ENCODE data around the gene SERPINA4. TPM values are rescaled to one million over a fixed set of nuclear protein-coding genes. Genes with fewer than 3 reads are reported as not detected.
A peak's percentile ranks its signal among the peaks of the same experiment; 100 is the strongest.

SERPINA4 gene
- total and polyA plus RNA-seq, 4 donors: not detected

- intact Hi-C loops (cut with DNase I): no loop called here
- DNase-seq (no peak), ATAC-seq (ENCODE audit: low FRiP score) (no peak)
- H3K9me3 ChIP-seq (ENCODE audit: control insufficient read depth, low read length): no peaks in the 10 kb centered on the region
- H3K36me3 ChIP-seq (ENCODE audit: control insufficient read depth in 1 of 2, insufficient read depth in 2 of 2, low read length in 1 of 2): no peaks in the 10 kb centered on the region
- H3K27me3 ChIP-seq (ENCODE audit: control insufficient read depth in 1 of 2, insufficient read depth in 2 of 2, low read length in 1 of 2): no peaks in the 10 kb centered on the region
- H3K27ac ChIP-seq (ENCODE audit: low read depth in 1 of 2, low read length in 2 of 2): no peak overlapping the region
- 85 to 89% methylated on average over 7 of the region's 7 CpGs for WGBS, 2 donors
- no peaks in the 10 kb centered on the region for H3K4me1 ChIP-seq (ENCODE audit: control insufficient read depth in 1 of 2, insufficient read depth in 2 of 2, low read length in 2 of 2)
- H3K4me3 ChIP-seq (ENCODE audit: low read length in 2 of 2): no peak overlapping the region
Measured at GRCh38 chr14:94582199-94582750, 21.0 kb downstream of the SERPINA4 start.

DNA sequence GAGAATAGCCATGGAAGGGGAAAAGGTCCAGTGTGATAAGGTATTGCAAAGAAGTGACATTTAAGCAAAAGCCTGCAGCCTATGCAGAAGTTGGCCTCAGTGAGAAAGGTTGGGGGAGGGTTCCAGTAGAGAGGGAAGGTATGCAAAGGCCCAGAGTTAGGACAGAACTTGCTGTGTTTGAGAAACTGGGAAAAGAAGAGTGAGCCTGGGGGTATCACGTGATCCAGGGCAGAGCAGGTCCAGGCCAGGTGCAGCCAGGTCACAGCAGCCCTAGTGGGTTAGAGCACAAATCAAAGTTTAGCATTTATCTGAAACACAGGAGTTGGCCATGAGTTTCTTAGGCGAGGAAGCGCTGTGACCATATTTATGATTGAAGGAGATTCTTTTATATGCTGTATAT is 21.6 kb downstream of the SERPINA4 start:
- 93% methylated on average over 3 of the region's 3 CpGs for WGBS, 2 donors

DNA sequence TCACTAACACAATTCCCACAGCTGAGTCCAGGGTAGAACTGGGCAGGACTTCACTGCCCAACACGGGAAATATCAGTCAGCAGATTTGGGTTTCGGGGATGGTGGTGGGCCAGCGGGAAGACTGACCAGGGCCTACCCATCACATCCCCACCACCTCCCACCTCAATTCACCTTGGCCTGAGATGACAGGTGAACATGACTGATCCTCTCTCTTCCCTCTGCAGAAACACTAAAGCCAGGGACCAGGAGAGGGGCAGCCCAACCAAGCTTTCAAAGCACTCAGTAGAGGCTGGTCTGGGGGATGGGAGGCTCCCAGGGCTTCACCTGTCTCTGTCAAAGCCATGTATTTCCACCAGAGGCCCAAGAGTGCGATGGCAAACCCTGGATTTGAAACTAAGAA is 22.3 kb downstream of the SERPINA4 start:
- H3K9me3 ChIP-seq (ENCODE audit: control insufficient read depth, low read length): no peaks in the 10 kb centered on the region
- H3K27me3 ChIP-seq (ENCODE audit: control insufficient read depth in 1 of 2, insufficient read depth in 2 of 2, low read length in 1 of 2): no peaks in the 10 kb centered on the region
- intact Hi-C loops (cut with DNase I): no loop called here
- DNase-seq (no peak), ATAC-seq (ENCODE audit: low FRiP score) (no peak)
- 94 to 98% methylated on average over 4 of the region's 4 CpGs for WGBS, 2 donors
- no peaks in the 10 kb centered on the region for H3K36me3 ChIP-seq (ENCODE audit: control insufficient read depth in 1 of 2, insufficient read depth in 2 of 2, low read length in 1 of 2)
- H3K4me1 ChIP-seq (ENCODE audit: control insufficient read depth in 1 of 2, insufficient read depth in 2 of 2, low read length in 2 of 2): no peaks in the 10 kb centered on the region
- H3K4me3 ChIP-seq (ENCODE audit: low read length in 2 of 2): no peak overlapping the region
- H3K27ac ChIP-seq (ENCODE audit: low read depth in 1 of 2, low read length in 2 of 2): no peak overlapping the region

More for the DNA sequence above, 21.6 kb downstream of the SERPINA4 start:
- no peaks in the 10 kb centered on the region for H3K36me3 ChIP-seq (ENCODE audit: control insufficient read depth in 1 of 2, insufficient read depth in 2 of 2, low read length in 1 of 2)
- no peak overlapping the region for H3K4me3 ChIP-seq (ENCODE audit: low read length in 2 of 2)
- intact Hi-C loops (cut with DNase I): no loop called here
- H3K4me1 ChIP-seq (ENCODE audit: control insufficient read depth in 1 of 2, insufficient read depth in 2 of 2, low read length in 2 of 2): no peaks in the 10 kb centered on the region
- ATAC-seq (ENCODE audit: low FRiP score) (no peak), DNase-seq (no peak)
- no peaks in the 10 kb centered on the region for H3K9me3 ChIP-seq (ENCODE audit: control insufficient read depth, low read length)
- H3K27me3 ChIP-seq (ENCODE audit: control insufficient read depth in 1 of 2, insufficient read depth in 2 of 2, low read length in 1 of 2): no peaks in the 10 kb centered on the region
- no peak overlapping the region for H3K27ac ChIP-seq (ENCODE audit: low read depth in 1 of 2, low read length in 2 of 2)

GRCh38 chr14:94584591-94585280 is 23.5 kb downstream of the SERPINA4 start:
- Histone ChIP-seq H3K36me3 (ENCODE audit: control insufficient read depth in 1 of 2, insufficient read depth in 2 of 2, low read length in 1 of 2) (no peaks in the 10 kb centered on the region), H3K4me1 (ENCODE audit: control insufficient read depth in 1 of 2, insufficient read depth in 2 of 2, low read length in 2 of 2) (no peaks in the 10 kb centered on the region), H3K9me3 (ENCODE audit: control insufficient read depth, low read length) (no peaks in the 10 kb centered on the region), H3K27me3 (ENCODE audit: control insufficient read depth in 1 of 2, insufficient read depth in 2 of 2, low read length in 1 of 2) (no peaks in the 10 kb centered on the region), H3K4me3 (ENCODE audit: low read length in 2 of 2) (no peak overlapping the region), H3K27ac (ENCODE audit: low read depth in 1 of 2, low read length in 2 of 2) (no peak overlapping the region)
- 77 to 83% methylated on average over 5 of the region's 5 CpGs for WGBS, 2 donors
- no peak for ATAC-seq (ENCODE audit: low FRiP score)
- intact Hi-C loops (cut with DNase I): no loop called here
- peak in 1 of 2 donors; percentile 35 for DNase-seq

GRCh38 chr14:94586635-94587034 is 25.4 kb downstream of the SERPINA4 start:
- Histone ChIP-seq H3K27ac (ENCODE audit: low read depth in 1 of 2, low read length in 2 of 2) (no peak overlapping the region), H3K27me3 (ENCODE audit: control insufficient read depth in 1 of 2, insufficient read depth in 2 of 2, low read length in 1 of 2) (no peaks in the 10 kb centered on the region), H3K4me1 (ENCODE audit: control insufficient read depth in 1 of 2, insufficient read depth in 2 of 2, low read length in 2 of 2) (no peaks in the 10 kb centered on the region), H3K4me3 (ENCODE audit: low read length in 2 of 2) (no peak overlapping the region), H3K9me3 (ENCODE audit: control insufficient read depth, low read length) (no peaks in the 10 kb centered on the region), H3K36me3 (ENCODE audit: control insufficient read depth in 1 of 2, insufficient read depth in 2 of 2, low read length in 1 of 2) (no peaks in the 10 kb centered on the region)
- 83 to 85% methylated on average over 4 of the region's 4 CpGs for WGBS, 2 donors
- intact Hi-C loops (cut with DNase I): no loop called here
- ATAC-seq (ENCODE audit: low FRiP score): no peak
- peak in 1 of 2 donors; percentile 61 for DNase-seq

- WGBS, 2 donors: 78 to 83% methylated on average over 4 of the region's 4 CpGs
- ATAC-seq (ENCODE audit: low FRiP score): no peak
- no peaks in the 10 kb centered on the region for H3K27me3 ChIP-seq (ENCODE audit: control insufficient read depth in 1 of 2, insufficient read depth in 2 of 2, low read length in 1 of 2)
Measured at GRCh38 chr14:94588311-94588710, 27.1 kb downstream of the SERPINA4 start.

DNA sequence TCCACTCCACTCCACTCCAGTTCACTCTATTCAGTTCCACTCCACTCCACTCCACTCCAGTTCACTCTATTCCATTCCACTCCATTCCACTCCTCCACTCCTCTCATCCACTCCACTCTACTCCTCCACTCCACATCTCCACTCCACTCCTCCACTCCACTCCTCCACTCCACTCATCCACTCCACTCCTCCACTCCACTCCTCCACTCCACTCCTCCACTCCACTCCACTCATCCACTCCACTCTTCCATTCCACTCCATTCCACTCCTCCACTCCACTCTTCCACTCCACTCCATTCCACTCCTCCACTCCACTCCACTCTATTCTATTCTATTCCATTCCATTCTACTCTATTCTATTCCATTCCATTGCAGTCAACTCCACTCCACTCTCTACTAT is 29.8 kb downstream of the SERPINA4 start:
- intact Hi-C loops (cut with DNase I): no loop called here
- H3K27me3 ChIP-seq (ENCODE audit: control insufficient read depth in 1 of 2, insufficient read depth in 2 of 2, low read length in 1 of 2): no peaks in the 10 kb centered on the region
- no peak for ATAC-seq (ENCODE audit: low FRiP score)
- no peak overlapping the region for H3K4me3 ChIP-seq (ENCODE audit: low read length in 2 of 2)
- no peaks in the 10 kb centered on the region for H3K4me1 ChIP-seq (ENCODE audit: control insufficient read depth in 1 of 2, insufficient read depth in 2 of 2, low read length in 2 of 2)
- no peak overlapping the region for H3K27ac ChIP-seq (ENCODE audit: low read depth in 1 of 2, low read length in 2 of 2)
- no peaks in the 10 kb centered on the region for H3K9me3 ChIP-seq (ENCODE audit: control insufficient read depth, low read length)
- DNase-seq: peak in 1 of 2 donors; percentile 1
- H3K36me3 ChIP-seq (ENCODE audit: control insufficient read depth in 1 of 2, insufficient read depth in 2 of 2, low read length in 1 of 2): no peaks in the 10 kb centered on the region

More at GRCh38 chr14:94588311-94588710, 27.1 kb downstream of the SERPINA4 start:
- Histone ChIP-seq H3K9me3 (ENCODE audit: control insufficient read depth, low read length) (no peaks in the 10 kb centered on the region), H3K36me3 (ENCODE audit: control insufficient read depth in 1 of 2, insufficient read depth in 2 of 2, low read length in 1 of 2) (no peaks in the 10 kb centered on the region), H3K27ac (ENCODE audit: low read depth in 1 of 2, low read length in 2 of 2) (no peak overlapping the region), H3K4me3 (ENCODE audit: low read length in 2 of 2) (no peak overlapping the region), H3K4me1 (ENCODE audit: control insufficient read depth in 1 of 2, insufficient read depth in 2 of 2, low read length in 2 of 2) (no peaks in the 10 kb centered on the region)
- intact Hi-C loops (cut with DNase I): no loop called here
- DNase-seq: no peak

DNA sequence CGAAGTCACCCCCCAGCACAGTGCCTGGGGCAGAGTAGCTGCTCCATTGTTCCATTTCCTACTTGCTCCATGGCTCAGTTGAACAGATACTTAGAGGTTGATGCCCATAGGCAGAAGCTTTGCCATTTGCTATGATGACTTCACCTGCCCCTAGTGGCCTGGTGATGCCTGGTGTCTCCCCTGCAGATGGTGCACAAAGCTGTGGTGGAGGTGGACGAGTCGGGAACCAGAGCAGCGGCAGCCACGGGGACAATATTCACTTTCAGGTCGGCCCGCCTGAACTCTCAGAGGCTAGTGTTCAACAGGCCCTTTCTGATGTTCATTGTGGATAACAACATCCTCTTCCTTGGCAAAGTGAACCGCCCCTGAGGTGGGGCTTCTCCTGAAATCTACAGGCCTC is 30.6 kb downstream of the SERPINA4 start:
- WGBS, 2 donors: 90 to 96% methylated on average over 8 of the region's 8 CpGs
- H3K9me3 ChIP-seq (ENCODE audit: control insufficient read depth, low read length): no peaks in the 10 kb centered on the region
- ATAC-seq (ENCODE audit: low FRiP score): no peak
- intact Hi-C loops (cut with DNase I): no loop called here
- DNase-seq: peak in 1 of 2 donors; percentile 50
- no peak overlapping the region for H3K4me3 ChIP-seq (ENCODE audit: low read length in 2 of 2)
- H3K27me3 ChIP-seq (ENCODE audit: control insufficient read depth in 1 of 2, insufficient read depth in 2 of 2, low read length in 1 of 2): no peaks in the 10 kb centered on the region
- no peaks in the 10 kb centered on the region for H3K4me1 ChIP-seq (ENCODE audit: control insufficient read depth in 1 of 2, insufficient read depth in 2 of 2, low read length in 2 of 2)
- H3K27ac ChIP-seq (ENCODE audit: low read depth in 1 of 2, low read length in 2 of 2): no peak overlapping the region
- no peaks in the 10 kb centered on the region for H3K36me3 ChIP-seq (ENCODE audit: control insufficient read depth in 1 of 2, insufficient read depth in 2 of 2, low read length in 1 of 2)

- DNase-seq: no peak
- H3K27me3 ChIP-seq (ENCODE audit: control insufficient read depth in 1 of 2, insufficient read depth in 2 of 2, low read length in 1 of 2): no peaks in the 10 kb centered on the region
- intact Hi-C loops (cut with DNase I): no loop called here
Measured at GRCh38 chr14:94592457-94592856, 31.2 kb downstream of the SERPINA4 start.

More at GRCh38 chr14:94592457-94592856, 31.2 kb downstream of the SERPINA4 start:
- Histone ChIP-seq H3K4me1 (ENCODE audit: control insufficient read depth in 1 of 2, insufficient read depth in 2 of 2, low read length in 2 of 2) (no peaks in the 10 kb centered on the region), H3K4me3 (ENCODE audit: low read length in 2 of 2) (no peak overlapping the region), H3K36me3 (ENCODE audit: control insufficient read depth in 1 of 2, insufficient read depth in 2 of 2, low read length in 1 of 2) (no peaks in the 10 kb centered on the region), H3K9me3 (ENCODE audit: control insufficient read depth, low read length) (no peaks in the 10 kb centered on the region), H3K27ac (ENCODE audit: low read depth in 1 of 2, low read length in 2 of 2) (no peak overlapping the region)
- ATAC-seq (ENCODE audit: low FRiP score): no peak

Data from aorta (tissue), 5 donors.